Panc1 (cell line): Measurements from ENCODE around the gene PRKCA. TPM values are rescaled to one million over a fixed set of nuclear protein-coding genes. Genes with fewer than 3 reads are reported as not detected.

ENCODE experiments used
- ATAC-seq: fragments of 200-7000 bp; cut with Tn5 transposase; 2 replicates; pipeline ENCODE4 v1.9.1; 2020; ENCODE audit warnings: mild to moderate bottlenecking, moderate library complexity
- BruUV-seq: library from RNA; stranded (reverse); fragments of 400-500 nt; replicated peaks from 2 replicates; lab custom pipeline; 2021; lab: Mats Ljungman, UMichigan
- CTCF ChIA-PET: fragments of 300-600 bp; sonication (Branson Sonifier 250); formaldehyde crosslinking; loops from one replicate; lab custom pipeline; 2022; ENCODE audit warnings: antibody characterized with exemption; lab: Charles Lee
- POLR2A ChIA-PET: fragments of 300-600 bp; sonication (Branson Sonifier 250); formaldehyde crosslinking; loops from one replicate; lab custom pipeline; 2022; ENCODE audit warnings: antibody characterized with exemption; lab: Charles Lee
- DNase-seq: peaks from one replicate; pipeline ENCODE4 v3.0.0-alpha.2; 2010; ENCODE audit warnings: low read depth, low spot score
- H3K27ac ChIP-seq: 2 replicates; pipeline ENCODE4 v1.5.1; 2011; ENCODE audit warnings: mild to moderate bottlenecking, low read length, inconsistent platforms
- H3K27me3 ChIP-seq: fragments of 200-500 bp; sonication (Bioruptor generic); 2 replicates; pipeline ENCODE4 v1.6.0; 2014; ENCODE audit warnings: low read length, inconsistent platforms; ENCODE audit not compliant: control insufficient read depth, insufficient read depth
- H3K36me3 ChIP-seq: fragments of 200-500 bp; sonication (Bioruptor generic); 2 replicates; pipeline ENCODE4 v1.5.1; 2014; ENCODE audit warnings: inconsistent platforms, mild to moderate bottlenecking, low read length, moderate library complexity; ENCODE audit not compliant: control insufficient read depth, insufficient read depth
- H3K4me1 ChIP-seq: 2 replicates; pipeline ENCODE4 v1.5.1; 2011; ENCODE audit warnings: inconsistent platforms, mild to moderate bottlenecking, low read length, moderate library complexity; ENCODE audit not compliant: control insufficient read depth, insufficient read depth
- H3K4me3 ChIP-seq, 2 experiments: 2 replicates each; pipeline ENCODE4 v1.5.1; 2011 to 2012; ENCODE audit warnings: low read depth in 2 of 2, low read length in 2 of 2, mild to moderate bottlenecking in 2 of 2, inconsistent platforms in 1 of 2, moderate library complexity in 1 of 2
- H3K9me3 ChIP-seq: fragments of 200-500 bp; sonication (Bioruptor generic); 2 replicates; pipeline ENCODE4 v1.5.1; 2014; ENCODE audit warnings: low read depth, mild to moderate bottlenecking, inconsistent platforms, low read length, moderate library complexity; ENCODE audit not compliant: control insufficient read depth, insufficient read depth
- CTCF ChIP-seq: fragments of 450-650 bp; IDR thresholded peaks from 2 replicates; pipeline ENCODE4 v1.5.1; 2017; ENCODE audit warnings: mild to moderate bottlenecking
- POLR2AphosphoS5 ChIP-seq: IDR thresholded peaks from 2 replicates; pipeline ENCODE4 v1.6.1; 2012; ENCODE audit warnings: mild to moderate bottlenecking, low read depth, low read length, moderate library complexity
- REST ChIP-seq, 2 experiments: IDR thresholded peaks; 2 replicates each; pipeline ENCODE4 v1.6.1; 2011 to 2012; ENCODE audit warnings: low read depth in 2 of 2, control low read depth in 1 of 2, low read length in 1 of 2, mild to moderate bottlenecking in 1 of 2, moderate library complexity in 1 of 2; ENCODE audit not compliant: insufficient read depth in 1 of 2
- SIN3A ChIP-seq: IDR thresholded peaks from 2 replicates; pipeline ENCODE4 v1.6.1; 2012; ENCODE audit warnings: low read depth, mild to moderate bottlenecking, low read length, moderate library complexity, borderline replicate concordance; ENCODE audit not compliant: insufficient read depth
- TCF7L2 ChIP-seq: IDR thresholded peaks from 2 replicates; pipeline ENCODE4 v1.6.1; 2011; ENCODE audit warnings: mild to moderate bottlenecking, low read depth, low read length, inconsistent platforms
- in situ Hi-C: cut with HindIII; loops from 2 replicates; pipeline ENCODE4 v1.10.0; 2016; ENCODE audit warnings: low sequenced_read_pairs, low pct_unique_long_range_greater_than_20kb
- intact Hi-C: fragments of 100-400 bp; cut with micrococcal nuclease; formaldehyde crosslinking; loops from one replicate; pipeline ENCODE4 v1.10.0; 2022; ENCODE audit not compliant: unreplicated experiment
- total RNA-seq: library from RNA; stranded (reverse); gene quantifications from one replicate; pipeline ENCODE4 v1.2.1, GENCODE V29; 2021; ENCODE audit not compliant: unreplicated experiment

PRKCA gene
- total RNA-seq, 1 experiment from 2014 or later: 53.0 TPM

- CTCF ChIA-PET: interaction anchor here (0.7 kb wide), 1 partner anchor 370 kb away, joined by 5 read pairs; no protein-coding TSS in a partner anchor
- H3K4me1 ChIP-seq: no peaks in the 10 kb centered on the region
- H3K27me3 ChIP-seq: no peaks in the 10 kb centered on the region
- intact Hi-C loops: no loop called here
- POLR2A ChIA-PET: no interaction called here
- no peak overlapping the region for H3K27ac ChIP-seq
- H3K9me3 ChIP-seq: no peaks in the 10 kb centered on the region
- H3K4me3 ChIP-seq: no peak overlapping the region
- TF ChIP-seq REST (IDR thresholded peaks at IDR 0.05; ENCODE audit: insufficient read depth in 1 of 2, low read depth in 2 of 2, low read length in 1 of 2): no peak
- no peak for TF ChIP-seq TCF7L2
- TF ChIP-seq CTCF: no peak
- no peak for TF ChIP-seq POLR2AphosphoS5
- no peak for TF ChIP-seq SIN3A
- no peaks in the 10 kb centered on the region; the same call in 1 of the 2 replicates for H3K36me3 ChIP-seq
- in situ Hi-C loops: no loop called here
- DNase-seq (no peak), ATAC-seq (no peak)
- no TSS peak for BruUV-seq
Measured at GRCh38 chr17:66645259-66645658, 342.8 kb downstream of the PRKCA start.

- no TSS peak for BruUV-seq
- ATAC-seq: no peak
Measured at GRCh38 chr17:66647391-66647983, 345.1 kb downstream of the PRKCA start.

More at GRCh38 chr17:66647391-66647983, 345.1 kb downstream of the PRKCA start:
- Histone ChIP-seq H3K27ac (no peak overlapping the region), H3K27me3 (no peaks in the 10 kb centered on the region), H3K36me3 (no peaks in the 10 kb centered on the region; the same call in 1 of the 2 replicates), H3K4me1 (no peaks in the 10 kb centered on the region), H3K4me3 (no peak overlapping the region), H3K9me3 (no peaks in the 10 kb centered on the region)
- in situ Hi-C loops (no loop called here), intact Hi-C loops (no loop called here)
- ChIA-PET CTCF (no interaction called here), POLR2A (no interaction called here)
- TF ChIP-seq SIN3A (no peak), CTCF (no peak), POLR2AphosphoS5 (no peak), TCF7L2 (no peak), REST (IDR thresholded peaks at IDR 0.05; ENCODE audit: insufficient read depth in 1 of 2, low read depth in 2 of 2, low read length in 1 of 2) (no peak)
- DNase-seq: no peak
